ENCODE data around the gene APOBEC2.

APOBEC2 gene

DNA sequence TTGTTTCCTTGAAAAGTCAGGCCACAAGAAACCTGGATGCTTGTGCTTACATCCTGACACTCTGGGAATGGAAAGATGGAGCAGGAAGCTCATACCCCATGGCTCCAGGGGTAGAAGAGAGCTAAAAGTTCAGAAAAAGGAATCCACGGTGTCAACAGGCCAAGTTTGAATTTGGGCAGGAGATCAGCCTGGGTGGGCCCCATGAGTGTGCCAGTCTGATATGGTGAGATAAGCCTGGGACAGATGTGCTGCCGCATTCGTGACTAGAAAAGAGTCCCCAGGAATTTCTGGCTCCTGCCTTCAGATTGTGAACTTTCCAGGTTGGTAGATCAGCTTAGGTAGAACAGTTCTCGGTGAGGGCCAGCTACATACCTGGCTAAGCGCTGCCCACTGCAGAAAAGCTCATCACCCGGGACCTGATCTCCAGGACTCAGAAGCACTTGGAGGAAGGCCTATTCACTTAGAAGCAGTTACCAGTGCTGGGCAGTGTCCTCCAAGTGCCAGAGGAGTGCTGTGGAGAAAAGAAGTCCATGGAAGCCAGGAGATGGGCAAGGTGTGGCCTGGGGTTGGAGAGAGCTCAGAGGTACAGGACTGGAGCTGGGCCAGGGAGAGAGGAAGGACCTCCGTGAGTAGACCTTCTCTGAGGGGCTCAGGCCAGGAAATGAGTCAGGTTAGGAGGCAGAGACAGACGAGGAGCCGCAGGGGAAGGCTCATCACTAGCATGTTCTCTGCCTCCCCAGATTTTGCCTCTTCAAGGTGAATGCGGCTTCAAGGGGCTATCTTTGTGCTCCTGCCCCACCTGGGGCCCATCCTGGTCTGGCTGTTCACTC lies 10.6 kb upstream of the APOBEC2 start, which contains the start of gene TSPO2:
Gene TSPO2, plus strand, starts transcription at position 242 of the 830 bp plus-strand sequence. Its CDS starts 519 bp downstream, at position 761.
- no peak within 1 kb of the TSS for H3K4me3 ChIP-seq (replicated peaks; ENCODE audit: low read depth, low read length)
- TF ChIP-seq, protein P1, sequence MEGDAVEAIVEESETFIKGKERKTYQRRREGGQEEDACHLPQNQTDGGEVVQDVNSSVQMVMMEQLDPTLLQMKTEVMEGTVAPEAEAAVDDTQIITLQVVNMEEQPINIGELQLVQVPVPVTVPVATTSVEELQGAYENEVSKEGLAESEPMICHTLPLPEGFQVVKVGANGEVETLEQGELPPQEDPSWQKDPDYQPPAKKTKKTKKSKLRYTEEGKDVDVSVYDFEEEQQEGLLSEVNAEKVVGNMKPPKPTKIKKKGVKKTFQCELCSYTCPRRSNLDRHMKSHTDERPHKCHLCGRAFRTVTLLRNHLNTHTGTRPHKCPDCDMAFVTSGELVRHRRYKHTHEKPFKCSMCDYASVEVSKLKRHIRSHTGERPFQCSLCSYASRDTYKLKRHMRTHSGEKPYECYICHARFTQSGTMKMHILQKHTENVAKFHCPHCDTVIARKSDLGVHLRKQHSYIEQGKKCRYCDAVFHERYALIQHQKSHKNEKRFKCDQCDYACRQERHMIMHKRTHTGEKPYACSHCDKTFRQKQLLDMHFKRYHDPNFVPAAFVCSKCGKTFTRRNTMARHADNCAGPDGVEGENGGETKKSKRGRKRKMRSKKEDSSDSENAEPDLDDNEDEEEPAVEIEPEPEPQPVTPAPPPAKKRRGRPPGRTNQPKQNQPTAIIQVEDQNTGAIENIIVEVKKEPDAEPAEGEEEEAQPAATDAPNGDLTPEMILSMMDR (IDR thresholded peaks at IDR 0.05; ENCODE audit: low read length, missing control alignments): no peak
- DNase-seq (ENCODE audit: low read depth): no peak

DNA sequence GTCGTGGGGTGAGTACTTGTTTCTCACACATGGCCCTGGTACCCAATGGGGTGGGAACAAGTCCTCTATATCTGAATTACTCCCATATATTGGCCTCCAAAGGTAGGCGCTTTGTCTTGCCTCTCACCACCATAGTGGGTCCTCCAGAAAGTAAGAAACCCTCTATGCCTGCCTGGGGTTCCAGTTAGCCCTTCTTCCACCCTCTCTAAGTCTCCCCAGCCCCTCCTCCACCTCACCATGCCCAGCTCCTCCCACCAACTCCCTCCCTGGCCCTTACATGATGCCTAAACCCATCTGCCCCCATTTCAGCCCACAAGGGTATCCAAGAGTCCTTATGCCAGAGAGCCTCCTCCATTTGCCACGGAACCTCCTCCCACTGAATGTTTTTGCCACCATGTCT lies 9.9 kb upstream of the APOBEC2 start:
- no peak overlapping the region for H3K4me3 ChIP-seq (replicated peaks; ENCODE audit: low read depth, low read length)
- TF ChIP-seq, protein P1 (IDR thresholded peaks at IDR 0.05; ENCODE audit: low read length, missing control alignments): no peak
- DNase-seq (ENCODE audit: low read depth): no peak

GRCh38 chr6:41045664-41046063 lies 7.3 kb upstream of the APOBEC2 start:
- H3K4me3 ChIP-seq (replicated peaks; ENCODE audit: low read depth, low read length): no peak overlapping the region
- TF ChIP-seq, protein P1 (IDR thresholded peaks at IDR 0.05; ENCODE audit: low read length, missing control alignments): no peak
- no peak for DNase-seq (ENCODE audit: low read depth)

DNA sequence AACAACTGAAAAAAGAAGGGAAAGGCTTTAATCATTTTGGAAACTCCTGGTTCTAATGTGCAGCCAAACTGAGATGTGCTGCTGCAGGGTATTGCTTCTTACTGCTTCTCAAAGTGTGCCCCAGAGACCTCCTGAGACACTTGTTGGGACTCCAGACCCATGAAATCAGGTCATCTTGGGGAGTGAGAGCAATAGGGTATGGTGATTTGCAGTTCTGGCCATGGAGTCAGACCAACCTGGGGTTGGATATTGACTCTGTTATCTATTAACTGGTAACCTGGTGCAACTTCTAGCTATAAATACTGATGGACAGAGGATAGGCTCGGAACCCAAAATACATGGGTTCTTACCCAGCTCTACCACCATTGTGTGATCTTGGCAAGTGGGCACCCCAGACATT lies 6.9 kb upstream of the APOBEC2 start:
- TF ChIP-seq, protein P1 (IDR thresholded peaks at IDR 0.05; ENCODE audit: low read length, missing control alignments): no peak
- no peak for DNase-seq (ENCODE audit: low read depth)

DNA sequence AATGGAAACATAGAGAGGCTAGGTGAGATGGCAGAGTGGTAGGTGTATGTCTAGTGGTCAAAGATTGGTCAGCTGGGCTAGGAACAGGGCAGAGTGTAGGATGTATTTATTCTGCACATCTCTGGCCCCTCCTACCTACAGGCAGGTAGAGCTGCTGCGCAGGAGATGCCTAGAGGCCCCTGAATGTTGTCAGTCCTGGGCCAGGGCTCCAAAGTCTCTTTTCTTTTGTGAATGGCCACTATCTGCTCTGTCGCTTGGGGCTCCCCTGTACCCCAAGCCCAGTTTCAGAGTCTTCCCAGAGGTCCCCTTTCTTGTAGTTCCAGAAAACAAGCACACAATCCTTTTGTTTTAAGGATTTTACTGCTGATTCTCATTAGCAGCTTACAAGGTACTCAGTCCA lies 5.7 kb upstream of the APOBEC2 start:
- DNase-seq (ENCODE audit: low read depth): no peak
- TF ChIP-seq, protein P1 (IDR thresholded peaks at IDR 0.05; ENCODE audit: low read length, missing control alignments): no peak
- no peak overlapping the region for H3K4me3 ChIP-seq (replicated peaks; ENCODE audit: low read depth, low read length)

More for the DNA sequence above, 6.9 kb upstream of the APOBEC2 start:
- no peak overlapping the region for H3K4me3 ChIP-seq (replicated peaks; ENCODE audit: low read depth, low read length)

DNA sequence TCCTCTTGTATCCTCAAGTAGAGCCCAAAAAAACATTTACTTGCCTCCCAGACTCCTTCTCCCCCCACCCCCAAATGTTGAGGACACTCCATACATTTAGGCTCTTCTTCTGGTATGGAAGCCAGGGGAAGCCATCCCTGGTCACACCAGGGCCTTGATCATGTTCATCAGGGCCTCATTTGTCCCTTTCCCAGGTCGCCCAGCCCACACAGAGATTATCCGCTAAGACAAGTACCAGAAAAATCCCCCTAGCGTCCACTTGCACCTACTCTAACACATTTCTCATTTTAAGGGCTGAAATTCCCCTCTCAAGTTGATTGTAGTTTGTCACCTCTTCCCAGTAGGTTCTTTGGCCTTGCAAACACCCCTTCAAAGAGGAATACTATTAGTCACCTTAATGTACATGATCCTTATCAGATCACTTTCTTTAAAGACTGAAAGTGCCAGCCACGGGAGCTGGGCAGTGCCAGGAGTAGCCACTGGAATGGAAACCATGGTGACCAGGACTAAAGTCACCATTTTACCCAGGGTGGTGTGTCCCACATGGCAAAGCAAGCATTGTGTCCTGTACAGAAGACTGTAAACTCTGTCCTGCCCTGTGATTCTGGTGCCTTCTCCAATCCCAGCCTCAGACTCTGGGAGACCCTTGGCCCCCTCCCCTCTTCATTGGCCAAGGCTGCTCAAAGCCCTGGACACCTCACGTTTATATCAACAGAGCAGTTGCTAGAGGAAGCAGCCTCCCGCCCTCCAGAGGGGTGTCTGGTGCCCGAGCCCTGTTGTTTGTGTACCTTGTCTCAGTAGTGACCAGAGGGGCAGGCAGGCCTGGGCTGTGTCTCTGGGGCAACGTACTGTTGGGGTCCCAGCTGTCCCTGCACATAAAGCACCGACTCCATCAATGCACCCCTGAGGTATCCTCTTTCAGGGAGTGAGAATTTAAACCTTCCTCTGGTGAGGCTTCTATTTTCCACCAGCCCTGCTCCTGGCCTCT lies 5.0 kb upstream of the APOBEC2 start:
- TF ChIP-seq, protein P1 (IDR thresholded peaks at IDR 0.05; ENCODE audit: low read length, missing control alignments): no peak
- H3K4me3 ChIP-seq (replicated peaks; ENCODE audit: low read depth, low read length): no peak overlapping the region
- no peak for DNase-seq (ENCODE audit: low read depth)
